Measurements from ENCODE around the gene CDC42EP5. TPM values are rescaled to one million over a fixed set of nuclear protein-coding genes. Genes with fewer than 3 reads are reported as not detected.
"Not testable (repeated sequence)": the region's sequence is repeated elsewhere in the genome, so short reads cannot be mapped to it uniquely, and the experiment has no call there.

The CDC42EP5 gene, protein sequence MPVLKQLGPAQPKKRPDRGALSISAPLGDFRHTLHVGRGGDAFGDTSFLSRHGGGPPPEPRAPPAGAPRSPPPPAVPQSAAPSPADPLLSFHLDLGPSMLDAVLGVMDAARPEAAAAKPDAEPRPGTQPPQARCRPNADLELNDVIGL
- 8.9 TPM for total RNA-seq
- long read RNA-seq, result 0 reads

DNA sequence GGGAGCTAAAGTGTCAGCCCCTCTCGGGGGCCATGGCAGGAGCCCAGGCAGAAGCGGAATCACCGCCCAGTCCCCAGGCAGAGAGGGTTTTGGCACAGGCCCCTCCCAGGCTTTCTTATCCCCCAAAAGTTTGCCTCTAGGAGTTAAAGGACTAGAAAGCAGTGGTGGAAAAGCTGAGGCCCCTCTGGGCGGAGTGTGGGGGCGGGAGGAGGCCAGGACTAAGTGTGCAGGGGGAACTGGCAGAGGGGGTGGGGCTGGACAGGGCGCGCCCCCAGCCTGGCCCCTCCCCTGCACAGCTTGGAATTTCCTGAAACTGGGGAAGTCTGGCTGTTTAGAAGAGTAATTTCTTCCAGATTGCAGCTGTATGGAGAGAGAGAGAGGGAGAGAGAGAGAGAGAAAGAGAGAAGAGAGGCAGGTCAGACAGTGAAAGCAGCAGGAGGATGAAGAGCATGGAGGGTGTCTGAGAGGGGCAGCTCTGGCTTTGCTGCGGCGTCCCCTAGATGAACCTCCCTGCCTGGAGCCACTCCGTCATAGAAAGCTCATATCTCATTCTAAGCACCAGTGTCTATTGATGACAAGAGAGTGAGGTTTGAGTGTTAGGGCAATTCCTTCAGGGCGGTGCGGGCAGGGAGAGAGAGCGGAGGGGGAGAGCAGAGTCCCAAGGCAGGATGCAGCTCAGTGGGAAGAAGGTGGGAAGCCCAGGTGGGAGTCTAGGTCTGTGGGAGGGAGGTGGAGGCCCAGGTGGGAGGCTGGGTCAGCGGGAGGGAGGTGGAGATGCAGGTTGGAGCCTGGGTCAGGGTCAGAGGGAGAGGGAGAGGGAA is at the start of gene CDC42EP5:
TSS of gene CDC42EP5 (minus strand) at position 226 of the 821 bp plus-strand sequence. CDS start 7,749 bp downstream, outside the sequence.
- DNase-seq (ENCODE audit: missing footprints), result peak; percentile 81
- intact Hi-C loops (cut with DNase I), result loop anchor here (10.0 kb wide), 1 partner anchor 202 kb away; no protein-coding TSS in a partner anchor
- ATAC-seq, result peak; percentile 96

DNA sequence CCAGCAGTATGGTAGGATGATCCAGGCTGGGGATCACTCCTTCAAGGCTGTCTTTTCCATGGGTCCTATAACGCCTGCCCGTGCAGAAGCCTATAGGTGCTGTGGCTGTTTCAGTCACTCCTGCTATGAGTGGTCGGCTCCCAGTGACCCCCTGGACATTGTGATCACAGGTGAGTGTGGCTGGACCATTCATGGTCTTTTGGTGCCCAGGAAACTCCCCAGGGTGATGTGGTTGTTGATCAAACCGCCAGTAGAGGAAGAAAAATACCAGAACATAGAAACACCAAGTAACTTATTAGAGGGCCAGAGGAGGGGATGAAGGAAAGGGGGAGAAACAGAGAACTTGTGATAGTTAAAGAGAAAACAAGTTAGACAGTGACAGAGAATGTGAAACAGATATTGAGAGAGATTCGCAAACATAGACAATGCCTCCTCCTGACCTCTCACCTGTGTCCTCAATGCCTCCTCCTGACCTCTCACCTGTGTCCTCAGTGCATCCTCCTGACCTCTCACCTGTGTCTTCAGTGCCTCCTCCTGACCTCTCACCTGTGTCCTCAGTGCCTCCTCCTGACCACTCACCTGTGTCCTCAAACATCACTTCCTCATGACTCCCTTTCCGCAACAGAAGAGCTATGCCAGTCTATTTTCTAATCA is 48.9 kb upstream of the CDC42EP5 start:
- ATAC-seq, result no peak
- no peak for DNase-seq (ENCODE audit: missing footprints)
- intact Hi-C loops (cut with DNase I), result no loop called here

DNA sequence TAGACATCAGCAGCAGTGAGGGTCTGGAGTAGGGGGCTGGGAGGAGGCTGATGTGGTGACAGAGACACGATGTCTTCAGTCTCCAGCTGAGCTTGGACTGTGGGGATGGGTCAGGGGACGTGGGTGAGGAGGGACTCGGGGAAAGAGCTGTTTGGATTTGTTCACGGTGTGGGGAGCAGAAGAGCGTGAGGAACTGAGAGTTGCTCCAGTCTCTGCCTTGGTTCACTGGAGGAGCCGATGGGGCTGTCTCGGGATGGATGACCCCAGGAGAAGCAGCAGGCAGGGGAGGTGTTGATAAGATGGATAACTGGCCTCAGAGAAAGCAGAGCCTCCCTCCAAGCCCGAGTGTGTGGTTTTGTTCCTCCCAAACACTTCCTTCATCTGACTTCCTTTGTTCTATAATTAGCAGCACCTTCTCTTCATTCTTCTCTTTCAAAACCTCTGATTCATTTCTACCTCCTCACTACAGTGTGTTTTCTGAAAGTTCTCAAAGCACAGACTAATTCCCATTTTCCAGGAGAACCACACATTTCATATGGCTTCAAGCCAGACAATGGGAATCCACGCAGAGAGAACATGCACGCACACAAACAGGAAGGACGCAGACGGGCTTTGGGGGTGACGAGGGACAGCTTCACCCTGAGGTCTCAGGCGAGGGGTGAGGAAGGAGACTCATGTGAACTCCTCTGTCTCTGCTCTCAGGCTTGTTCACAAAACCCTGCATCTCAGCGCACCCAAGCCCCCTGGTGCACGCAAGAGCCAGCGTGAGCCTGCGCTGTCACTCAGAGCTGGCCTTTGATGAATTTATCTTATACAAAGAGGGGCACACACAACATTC is 48.1 kb upstream of the CDC42EP5 start:
- ATAC-seq (no peak), DNase-seq (ENCODE audit: missing footprints) (no peak)
- intact Hi-C loops (cut with DNase I), result no loop called here

DNA sequence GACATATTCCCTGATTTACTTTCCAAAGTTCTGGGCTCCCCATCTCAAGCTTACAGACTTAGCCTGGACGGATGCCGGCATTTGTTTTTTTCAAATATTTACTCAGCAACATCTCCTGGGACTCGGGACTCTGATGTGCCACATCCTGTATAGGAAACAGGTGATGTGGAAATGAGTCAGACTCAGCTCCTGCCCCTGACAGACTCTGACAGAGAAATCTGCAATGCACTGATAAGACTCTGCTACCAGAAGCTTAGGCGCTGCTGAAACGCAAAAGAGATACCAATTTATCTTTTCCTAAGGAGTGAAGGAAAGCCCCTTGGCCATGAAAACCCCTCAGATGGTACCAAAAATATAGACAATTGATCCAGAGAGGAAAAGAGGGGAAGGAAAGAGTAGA is 45.7 kb upstream of the CDC42EP5 start:
- ATAC-seq (no peak), DNase-seq (ENCODE audit: missing footprints) (no peak)
- intact Hi-C loops (cut with DNase I), result no loop called here

DNA sequence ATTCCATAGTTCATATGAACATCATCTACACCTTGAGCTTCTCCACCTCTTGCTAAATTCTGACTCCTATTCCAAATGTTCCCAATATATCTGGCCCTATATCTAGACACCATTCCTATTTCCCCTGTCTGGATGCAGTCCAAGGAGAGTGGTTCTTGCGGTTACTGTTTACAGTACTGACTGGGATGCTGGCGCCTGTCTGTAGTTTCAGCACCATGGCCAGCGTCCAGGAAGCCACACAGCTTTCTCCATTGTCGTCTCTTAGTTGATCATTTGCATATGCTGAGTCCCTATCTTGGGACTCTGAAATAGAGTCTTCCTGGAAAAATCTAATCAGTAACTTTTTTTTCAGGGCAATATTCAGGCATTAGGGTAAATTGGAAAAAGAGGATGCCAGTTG is 44.4 kb upstream of the CDC42EP5 start:
- no peak for DNase-seq (ENCODE audit: missing footprints)
- ATAC-seq, result no peak
- intact Hi-C loops (cut with DNase I), result no loop called here

DNA sequence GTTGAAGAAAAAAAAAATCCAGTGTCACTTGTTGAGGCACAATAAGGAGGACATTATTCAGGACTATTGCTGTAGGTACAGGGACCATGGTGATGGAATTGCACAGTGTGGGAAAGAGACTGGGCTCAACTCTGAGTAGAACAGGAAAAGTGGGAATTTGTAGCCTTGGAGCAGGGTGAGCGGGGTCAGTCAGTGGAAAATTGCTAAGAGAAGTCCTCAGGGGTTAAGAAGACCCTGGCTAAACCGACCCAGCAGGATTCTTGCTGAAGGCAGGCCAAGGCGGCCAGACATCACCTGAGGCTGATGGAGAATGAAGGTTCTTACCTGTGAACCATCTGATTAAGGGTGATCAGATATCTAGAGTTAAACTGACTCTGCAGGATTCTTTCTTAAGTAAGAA is 42.1 kb upstream of the CDC42EP5 start:
- intact Hi-C loops (cut with DNase I), result no loop called here
- DNase-seq (ENCODE audit: missing footprints) (no peak), ATAC-seq (no peak)

DNA sequence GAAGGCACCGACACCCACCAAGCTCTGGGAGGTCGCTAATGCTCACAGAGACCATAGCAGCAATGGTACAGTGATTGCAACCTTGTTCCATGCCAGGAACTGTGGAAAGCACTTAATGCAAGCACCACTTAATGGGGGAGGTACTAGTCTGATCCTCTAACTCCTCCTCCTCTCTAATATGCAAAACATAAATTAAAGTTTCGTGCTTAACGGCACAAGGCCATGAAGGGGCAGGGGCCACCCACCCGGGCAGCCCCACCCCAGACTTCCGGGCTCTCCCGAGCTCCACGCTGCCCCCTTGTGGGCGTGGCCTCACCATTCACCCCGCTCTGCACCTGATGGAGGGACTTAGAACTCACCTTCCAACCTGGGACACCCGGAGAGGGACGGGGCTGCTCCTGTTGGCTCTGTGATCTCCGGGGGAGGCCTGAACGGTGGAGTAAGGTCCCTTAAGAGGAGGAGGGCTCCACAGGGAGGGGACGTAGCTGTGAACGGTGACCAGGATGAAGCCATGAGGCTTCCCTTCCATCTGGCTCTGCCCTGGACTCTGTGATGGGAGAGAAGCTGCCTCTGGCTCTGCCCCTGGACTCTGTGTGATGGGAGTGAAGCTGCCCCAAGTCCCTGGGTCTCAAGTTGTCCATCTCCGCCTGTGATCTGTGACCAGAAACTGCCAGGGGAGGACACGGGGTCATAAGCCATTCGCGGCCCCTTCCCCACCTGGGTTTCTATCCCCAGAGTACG is 36.3 kb upstream of the CDC42EP5 start:
- ATAC-seq; DNase-seq (ENCODE audit: missing footprints); intact Hi-C loops (cut with DNase I): not testable (repeated sequence)

DNA sequence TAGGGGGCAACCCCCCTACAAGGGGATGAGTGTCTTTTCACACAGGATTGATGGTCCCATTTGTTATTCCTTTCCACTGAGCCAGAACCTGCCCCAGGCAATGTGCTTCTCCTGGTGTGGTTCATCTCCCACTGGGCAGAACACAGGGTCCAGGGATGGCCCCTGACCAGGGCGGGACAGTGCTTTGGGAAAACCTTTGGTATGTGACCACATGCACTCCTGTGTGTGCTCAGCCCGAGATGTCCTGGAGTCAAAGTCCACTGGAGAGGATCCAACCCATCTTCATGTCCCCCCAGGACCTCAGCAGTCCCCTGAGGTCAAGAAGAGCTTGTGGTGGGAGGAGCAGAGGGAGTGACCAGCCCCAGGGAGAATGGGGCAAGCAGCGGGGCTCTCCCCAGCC is 35.4 kb upstream of the CDC42EP5 start:
- DNase-seq (ENCODE audit: missing footprints); intact Hi-C loops (cut with DNase I): not testable (repeated sequence)

DNA sequence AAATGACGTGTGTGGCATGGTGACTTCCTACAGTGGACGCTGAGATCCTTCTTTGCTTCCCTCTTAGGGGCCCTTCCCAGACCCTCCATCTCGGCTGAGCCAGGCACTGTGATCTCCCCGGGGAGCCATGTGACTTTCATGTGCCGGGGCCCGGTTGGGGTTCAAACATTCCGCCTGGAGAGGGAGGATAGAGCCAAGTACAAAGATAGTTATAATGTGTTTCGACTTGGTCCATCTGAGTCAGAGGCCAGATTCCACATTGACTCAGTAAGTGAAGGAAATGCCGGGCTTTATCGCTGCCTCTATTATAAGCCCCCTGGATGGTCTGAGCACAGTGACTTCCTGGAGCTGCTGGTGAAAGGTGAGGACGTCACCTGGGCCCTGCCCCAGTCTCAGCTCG is 34.7 kb upstream of the CDC42EP5 start:
- DNase-seq (ENCODE audit: missing footprints) (no peak), ATAC-seq (no peak)
- intact Hi-C loops (cut with DNase I), result no loop called here

More for the DNA sequence above, 35.4 kb upstream of the CDC42EP5 start:
- ATAC-seq, result not testable (repeated sequence)

DNA sequence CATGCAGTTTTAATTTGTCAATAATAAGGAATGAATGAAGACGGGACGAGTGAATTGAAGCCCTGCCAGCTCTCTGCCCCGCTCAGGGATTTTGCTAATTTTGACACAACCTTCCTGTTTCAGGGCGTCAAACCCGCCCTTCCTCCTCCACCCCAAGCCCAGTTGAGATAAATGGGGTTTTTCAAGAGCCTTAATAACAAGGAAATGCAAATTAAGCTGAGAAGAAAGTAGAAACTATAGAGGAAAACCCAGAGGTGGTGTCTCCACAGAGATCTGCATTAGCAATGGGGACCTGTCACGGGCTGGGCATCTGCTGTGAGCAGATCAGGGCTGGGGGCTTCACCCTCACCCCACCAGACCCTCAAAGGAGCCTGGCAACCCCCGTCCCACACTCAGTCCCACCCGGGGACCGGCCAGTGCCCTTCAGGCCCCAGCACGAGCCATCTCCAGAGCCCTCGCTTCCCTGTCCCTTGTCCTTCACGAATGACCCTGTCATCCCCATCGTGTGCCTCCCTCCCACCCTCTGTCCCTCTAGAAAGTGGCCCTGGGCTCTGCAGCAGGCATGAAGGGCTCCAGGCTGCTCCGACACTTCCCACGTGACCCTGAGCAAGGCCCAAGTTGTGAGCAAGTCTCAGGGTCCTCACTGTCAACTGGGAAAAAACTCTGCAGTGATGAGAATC is 34.1 kb upstream of the CDC42EP5 start:
- DNase-seq (ENCODE audit: missing footprints); intact Hi-C loops (cut with DNase I); ATAC-seq: not testable (repeated sequence)

DNA sequence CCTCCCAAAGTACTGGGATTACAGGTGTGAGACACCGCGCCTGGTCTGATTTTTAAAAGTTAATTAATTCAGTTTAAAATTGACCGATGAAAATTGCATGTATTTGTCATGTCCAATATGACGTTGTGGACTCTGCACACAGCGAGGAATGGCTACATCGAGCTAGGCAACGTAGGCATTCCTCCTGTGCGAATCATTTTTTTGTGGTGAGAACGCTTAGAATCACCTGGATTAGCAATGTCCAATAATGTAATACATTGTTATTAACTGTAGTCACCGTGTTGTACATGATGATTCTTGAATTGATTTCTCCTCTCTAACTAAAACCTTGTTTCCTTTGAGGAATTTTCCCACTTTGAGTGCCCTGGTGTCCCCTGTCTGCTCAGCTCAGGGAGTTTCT is 33.0 kb upstream of the CDC42EP5 start:
- ATAC-seq, result no peak
- intact Hi-C loops (cut with DNase I), result no loop called here
- DNase-seq (ENCODE audit: missing footprints), result no peak

DNA sequence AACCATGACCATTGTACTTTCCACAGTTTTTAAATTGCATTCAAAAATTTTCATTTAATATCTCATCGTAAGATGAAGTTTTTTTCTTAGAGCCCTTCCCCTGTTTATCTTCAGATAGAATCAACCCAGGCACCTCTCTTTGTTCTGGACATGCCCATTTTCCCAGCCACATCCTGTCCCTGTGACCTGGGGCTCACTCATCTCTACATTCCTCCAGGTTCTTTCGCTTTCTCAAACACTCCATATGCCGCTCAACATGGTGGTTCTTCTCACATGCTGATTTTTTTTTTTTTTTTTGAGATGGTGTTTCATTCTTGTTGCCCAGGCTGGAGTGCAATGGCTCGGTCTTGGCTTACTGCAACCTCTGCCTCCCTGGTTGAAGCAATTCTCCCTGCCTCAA is 32.4 kb upstream of the CDC42EP5 start:
- DNase-seq (ENCODE audit: missing footprints); intact Hi-C loops (cut with DNase I); ATAC-seq: not testable (repeated sequence)

DNA sequence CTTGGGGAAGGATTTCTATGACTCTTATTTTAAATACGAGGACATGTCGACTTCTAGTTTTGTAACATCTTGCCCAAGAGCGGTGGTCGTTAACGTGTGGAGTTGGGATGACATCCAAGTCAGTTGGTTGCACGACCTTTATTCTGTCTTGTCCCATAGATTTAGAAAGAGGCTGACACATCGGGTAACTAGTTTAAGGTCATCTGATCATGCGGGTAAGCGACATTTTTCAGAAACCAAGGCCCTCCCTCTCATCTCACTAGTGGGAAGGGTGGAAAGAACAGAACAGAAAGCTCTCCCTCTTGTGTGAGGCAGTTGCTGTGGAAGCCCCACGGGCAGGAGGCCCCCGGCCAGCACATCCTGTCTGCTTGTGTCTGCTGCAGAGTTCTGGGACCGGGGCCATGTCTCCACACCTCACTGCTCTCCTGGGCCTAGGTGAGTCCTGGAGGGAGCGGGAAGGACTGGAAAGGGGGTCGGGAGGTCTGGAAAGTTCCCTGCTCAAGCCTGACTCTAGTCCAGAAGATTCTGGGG is 29.5 kb upstream of the CDC42EP5 start, which contains the start of gene LAIR2:
TSS of gene LAIR2 (plus strand) at position 314 of the 531 bp plus-strand sequence. CDS start at position 402, 88 bp downstream.
- ATAC-seq (no peak), DNase-seq (ENCODE audit: missing footprints) (no peak)
- intact Hi-C loops (cut with DNase I), result no loop called here

DNA sequence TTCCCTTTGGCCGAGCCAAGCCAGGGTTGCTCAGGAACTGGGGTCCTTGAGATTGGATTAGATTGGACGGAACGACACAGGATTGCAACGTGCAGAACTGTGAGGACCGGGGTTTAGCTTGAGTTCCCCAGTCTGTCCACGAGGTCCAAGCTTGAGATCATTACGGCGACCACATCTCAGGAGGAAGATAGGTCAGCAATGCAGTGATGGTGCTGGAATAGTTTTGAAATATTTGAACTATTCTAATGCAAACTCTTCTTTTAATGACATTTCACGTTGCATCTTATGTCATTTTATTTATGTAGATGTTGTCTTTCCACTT is 25.3 kb upstream of the CDC42EP5 start:
- intact Hi-C loops (cut with DNase I); ATAC-seq; DNase-seq (ENCODE audit: missing footprints): not testable (repeated sequence)

DNA sequence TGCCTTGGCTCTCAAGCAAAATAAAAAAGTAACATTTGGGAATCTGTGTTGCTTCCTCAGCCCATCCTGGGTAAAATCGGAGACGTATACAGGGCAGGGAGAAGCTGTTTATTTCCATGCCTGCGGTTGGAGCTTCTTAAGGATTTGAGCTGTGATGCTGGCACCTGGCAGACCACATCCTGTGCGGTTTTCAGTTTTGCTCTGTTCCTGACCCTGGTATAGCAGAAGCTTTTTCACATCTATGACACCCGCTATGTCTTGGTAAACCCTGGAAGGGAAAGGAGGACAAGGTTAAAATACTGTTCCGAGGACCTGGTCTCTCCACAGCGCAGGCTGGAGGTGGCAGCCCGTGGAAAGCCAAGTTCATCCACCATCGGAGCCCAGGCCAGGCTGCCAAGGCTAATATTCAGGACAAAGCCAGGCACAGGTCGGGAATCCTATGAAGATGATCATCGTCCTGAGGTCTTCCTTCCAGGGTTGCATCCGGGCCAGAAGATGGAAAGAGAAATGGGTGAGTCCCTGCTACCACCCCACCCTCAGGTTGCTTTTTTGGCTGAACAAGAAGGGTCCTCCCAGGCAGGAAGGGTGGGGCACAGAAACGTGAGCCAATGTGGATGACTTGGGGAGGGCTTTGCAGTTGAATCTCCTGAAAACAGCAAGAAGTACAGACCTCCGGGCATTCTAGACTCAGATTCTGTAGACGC is 24.8 kb upstream of the CDC42EP5 start:
- intact Hi-C loops (cut with DNase I); ATAC-seq: not testable (repeated sequence)

DNA sequence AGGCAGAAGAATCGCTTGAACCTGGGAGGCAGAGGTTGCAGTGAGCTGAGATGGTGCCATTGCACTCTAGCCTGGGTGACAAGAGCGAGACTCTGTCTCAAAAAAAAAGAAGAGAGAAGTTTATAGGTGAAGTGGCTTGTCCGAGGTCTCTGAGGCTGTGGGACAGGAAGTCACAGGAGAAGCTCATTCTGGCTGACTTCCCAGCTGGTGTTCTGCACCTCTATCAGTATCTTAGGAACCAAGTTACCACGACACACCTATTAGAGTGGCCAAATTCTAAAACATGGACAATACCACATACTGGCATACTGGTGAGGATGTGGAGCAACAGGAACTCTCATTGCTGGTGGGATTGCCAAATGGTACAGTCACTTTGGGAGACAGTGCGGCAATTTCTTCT is 22.2 kb upstream of the CDC42EP5 start:
- DNase-seq (ENCODE audit: missing footprints); ATAC-seq; intact Hi-C loops (cut with DNase I): not testable (repeated sequence)

More for the DNA sequence above, 24.8 kb upstream of the CDC42EP5 start:
- DNase-seq (ENCODE audit: missing footprints), result not testable (repeated sequence)

Data from Right ventricle myocardium inferior (tissue), 1 donor.